HepG2 (cell line): Measurements from ENCODE around the gene PPM1K. TPM values are rescaled to one million over a fixed set of nuclear protein-coding genes. Genes with fewer than 3 reads are reported as not detected.

ENCODE experiments used
- ASH2L ChIP-seq: fragments of 300-600, 200-600 bp; sonication (generic); IDR thresholded peaks from 2 replicates; pipeline ENCODE4 v1.7.0; 2017; ENCODE audit warnings: low read depth, mild to moderate bottlenecking, moderate library complexity, mixed read lengths, low read length; ENCODE audit not compliant: insufficient read length
- CBX1 ChIP-seq: IDR thresholded peaks from one replicate; pipeline ENCODE4 v1.6.1; 2016; ENCODE audit warnings: antibody characterized with exemption, low read depth
- CHD2 ChIP-seq: IDR thresholded peaks from 2 replicates; pipeline ENCODE4 v1.6.1; 2011; ENCODE audit warnings: low read depth, low read length, improper control_type of control experiment
- ELF3 ChIP-seq: IDR thresholded peaks from 2 replicates; pipeline ENCODE4 v1.6.1; 2016; ENCODE audit warnings: missing genetic modification reagents, missing compliant biosample characterization
- GMEB1 ChIP-seq: sonication (generic); formaldehyde crosslinking; IDR thresholded peaks from 2 replicates; pipeline ENCODE4 v1.5.1; 2020; ENCODE audit warnings: missing genetic modification reagents, mild to moderate bottlenecking, borderline replicate concordance
- GMEB2 ChIP-seq: IDR thresholded peaks from 2 replicates; pipeline ENCODE4 v1.6.1; 2016; ENCODE audit warnings: missing biosample characterization, missing genetic modification reagents, low read depth
- MEIS1 ChIP-seq: sonication (generic); formaldehyde crosslinking; IDR thresholded peaks from 2 replicates; pipeline ENCODE4 v1.9.0; 2021; ENCODE audit warnings: mild to moderate bottlenecking, missing genetic modification reagents, moderate library complexity, borderline replicate concordance
- MXD1 ChIP-seq: sonication (generic); formaldehyde crosslinking; IDR thresholded peaks from 2 replicates; pipeline ENCODE4 v1.4.0; 2020; ENCODE audit warnings: mild to moderate bottlenecking, missing genetic modification reagents
- PATZ1 ChIP-seq: sonication (generic); formaldehyde crosslinking; IDR thresholded peaks from 2 replicates; pipeline ENCODE4 v1.4.0; 2020; ENCODE audit warnings: missing genetic modification reagents
- TARDBP ChIP-seq: sonication (generic); formaldehyde crosslinking; IDR thresholded peaks from 2 replicates; pipeline ENCODE4 v1.8.0; 2022; ENCODE audit warnings: mild to moderate bottlenecking, missing genetic modification reagents
- ZFP37 ChIP-seq: sonication (generic); formaldehyde crosslinking; IDR thresholded peaks from 2 replicates; pipeline ENCODE4 v1.4.0; 2020; ENCODE audit warnings: missing genetic modification reagents, borderline replicate concordance
- ZNF501 ChIP-seq: sonication (generic); formaldehyde crosslinking; IDR thresholded peaks from 2 replicates; pipeline ENCODE4 v1.5.1; 2020; ENCODE audit warnings: mild to moderate bottlenecking, moderate library complexity, missing genetic modification reagents
- ZNF768 ChIP-seq: sonication (generic); formaldehyde crosslinking; IDR thresholded peaks from 2 replicates; pipeline ENCODE4 v1.4.0; 2020; ENCODE audit warnings: missing genetic modification reagents
- ZNF782 ChIP-seq: sonication (generic); formaldehyde crosslinking; IDR thresholded peaks from 2 replicates; pipeline ENCODE4 v1.4.0; 2020; ENCODE audit warnings: missing genetic modification reagents, mild to moderate bottlenecking, borderline replicate concordance
- polyA plus RNA-seq, 8 experiments: library from polyadenylated mRNA; depleted of rRNA in 3 of 8; stranded (reverse) in 7 of 8; unstranded in 1 of 8; fragments of >200 nt; fragmentation: Illumina TruSeq in 4 of 8; extraction: Trizol in 4 of 8; gene quantifications; 2 replicates each; pipeline versions ENCODE4 v1.2.1 to v1.2.3, GENCODE V29; 2011 to 2016; ENCODE audit warnings: low read depth in 4 of 8, missing spikeins in 1 of 8, mixed read lengths in 1 of 8; ENCODE audit not compliant: insufficient read depth in 1 of 8
- total RNA-seq, 5 experiments: library from RNA; depleted of rRNA; stranded (reverse); fragments of >200 nt; fragmentation: Illumina TruSeq; extraction: Trizol; gene quantifications; 2 replicates each; pipeline ENCODE4 v1.2.3, GENCODE V29; 2016; ENCODE audit warnings: low read depth in 1 of 5
- TF ChIP-seq, protein P1 (sequence below): sonication (generic); formaldehyde crosslinking; IDR thresholded peaks from 2 replicates; pipeline ENCODE4 v1.5.1; 2020; ENCODE audit warnings: missing genetic modification reagents, mild to moderate bottlenecking, borderline replicate concordance
- TF ChIP-seq, protein P2 (sequence below): sonication (generic); formaldehyde crosslinking; IDR thresholded peaks from 2 replicates; pipeline ENCODE4 v1.8.0; 2023; ENCODE audit warnings: mild to moderate bottlenecking, missing genetic modification reagents

The PPM1K gene
- total and polyA plus RNA-seq, 2 of the 13 experiments (the other 11 are each of a cell fraction or from before 2014, with no cell fraction given) = 11.9 to 17.8 TPM

DNA sequence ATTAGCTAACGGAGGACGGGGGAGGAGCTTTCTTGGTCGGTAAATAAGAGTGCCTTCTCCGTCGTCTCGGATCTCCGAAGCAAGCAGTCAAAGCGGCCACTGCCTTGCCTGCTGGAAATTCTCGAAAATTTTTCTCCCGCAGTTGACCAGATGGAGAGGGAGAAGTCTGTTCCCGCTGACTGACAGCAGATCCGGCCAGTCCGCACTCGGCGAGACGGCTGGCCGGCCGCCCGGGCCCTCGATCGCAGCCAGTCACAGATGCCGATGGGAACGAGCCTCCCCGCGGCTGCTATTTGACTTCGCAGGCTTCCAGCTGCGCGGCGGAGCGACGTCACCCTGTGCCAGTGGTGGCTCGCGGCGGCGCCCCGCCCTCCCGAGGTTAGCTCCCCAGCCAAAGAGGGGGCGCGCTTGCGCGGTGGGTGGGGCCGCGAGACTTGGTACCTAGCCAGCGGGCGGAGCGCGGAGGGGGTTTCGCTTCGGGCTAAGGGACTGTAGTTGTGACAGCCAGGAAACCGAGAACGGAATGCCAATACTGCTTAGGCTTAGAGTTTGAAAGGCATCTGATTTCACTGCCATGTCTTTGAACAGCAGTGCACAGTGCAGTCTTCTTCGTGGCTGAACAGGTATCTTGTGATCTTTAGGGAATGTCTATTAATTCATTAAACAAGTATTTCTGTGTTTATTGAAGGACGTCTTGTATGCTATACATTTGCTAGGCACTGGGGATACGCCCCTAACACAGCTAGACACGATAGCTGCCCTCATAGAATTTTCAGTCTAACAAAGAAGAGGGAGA is at the start of gene PPM1K (continued):
- TF ChIP-seq GMEB1 (CRISPR knock-in tag) (peak; percentile 84), ZNF782 (CRISPR knock-in tag) (peak; percentile 70; the same call in 1 of the 2 replicates), PATZ1 (peak; percentile 92), ASH2L (peak; percentile 73), ZNF501 (CRISPR knock-in tag) (peak; percentile 83), CBX1 (peak; percentile 12), MEIS1 (CRISPR knock-in tag) (peak; percentile 64; the same call in 1 of the 2 replicates), GMEB2 (peak; percentile 36; the same call in 1 of the 2 replicates), TARDBP (CRISPR knock-in tag) (peak; percentile 36; the same call in 1 of the 2 replicates), CHD2 (peak; percentile 55), MXD1 (CRISPR knock-in tag) (0 out of 2 replicates have a peak, but pooled peaks have one; percentile 40), ZFP37 (CRISPR knock-in tag) (no peak), ZNF768 (CRISPR knock-in tag) (no peak), ELF3 (CRISPR knock-in tag) (0 out of 2 replicates have a peak, but pooled peaks have one; percentile 18)
- TF ChIP-seq, protein P1, sequence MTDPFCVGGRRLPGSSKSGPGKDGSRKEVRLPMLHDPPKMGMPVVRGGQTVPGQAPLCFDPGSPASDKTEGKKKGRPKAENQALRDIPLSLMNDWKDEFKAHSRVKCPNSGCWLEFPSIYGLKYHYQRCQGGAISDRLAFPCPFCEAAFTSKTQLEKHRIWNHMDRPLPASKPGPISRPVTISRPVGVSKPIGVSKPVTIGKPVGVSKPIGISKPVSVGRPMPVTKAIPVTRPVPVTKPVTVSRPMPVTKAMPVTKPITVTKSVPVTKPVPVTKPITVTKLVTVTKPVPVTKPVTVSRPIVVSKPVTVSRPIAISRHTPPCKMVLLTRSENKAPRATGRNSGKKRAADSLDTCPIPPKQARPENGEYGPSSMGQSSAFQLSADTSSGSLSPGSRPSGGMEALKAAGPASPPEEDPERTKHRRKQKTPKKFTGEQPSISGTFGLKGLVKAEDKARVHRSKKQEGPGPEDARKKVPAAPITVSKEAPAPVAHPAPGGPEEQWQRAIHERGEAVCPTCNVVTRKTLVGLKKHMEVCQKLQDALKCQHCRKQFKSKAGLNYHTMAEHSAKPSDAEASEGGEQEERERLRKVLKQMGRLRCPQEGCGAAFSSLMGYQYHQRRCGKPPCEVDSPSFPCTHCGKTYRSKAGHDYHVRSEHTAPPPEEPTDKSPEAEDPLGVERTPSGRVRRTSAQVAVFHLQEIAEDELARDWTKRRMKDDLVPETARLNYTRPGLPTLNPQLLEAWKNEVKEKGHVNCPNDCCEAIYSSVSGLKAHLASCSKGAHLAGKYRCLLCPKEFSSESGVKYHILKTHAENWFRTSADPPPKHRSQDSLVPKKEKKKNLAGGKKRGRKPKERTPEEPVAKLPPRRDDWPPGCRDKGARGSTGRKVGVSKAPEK (CRISPR knock-in tag) = 0 out of 2 replicates have a peak, but pooled peaks have one; percentile 33
- TF ChIP-seq, protein P2, sequence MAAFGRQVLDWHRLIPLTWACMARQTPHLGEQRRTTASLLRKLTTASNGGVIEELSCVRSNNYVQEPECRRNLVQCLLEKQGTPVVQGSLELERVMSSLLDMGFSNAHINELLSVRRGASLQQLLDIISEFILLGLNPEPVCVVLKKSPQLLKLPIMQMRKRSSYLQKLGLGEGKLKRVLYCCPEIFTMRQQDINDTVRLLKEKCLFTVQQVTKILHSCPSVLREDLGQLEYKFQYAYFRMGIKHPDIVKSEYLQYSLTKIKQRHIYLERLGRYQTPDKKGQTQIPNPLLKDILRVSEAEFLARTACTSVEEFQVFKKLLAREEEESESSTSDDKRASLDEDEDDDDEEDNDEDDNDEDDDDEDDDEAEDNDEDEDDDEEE = 0 out of 2 replicates have a peak, but pooled peaks have one; percentile 67
